Stimulated activated CD4-positive, alpha-beta T cell treated with anti-CD3 and anti-CD28 coated beads, Interleukin-12 subunit alpha, Interleukin-12 subunit beta, amount 100 ng/mL, for 4 hours (primary cell): ENCODE data around the gene ALDH1L1.

Source experiments
- DNase-seq: peaks from one replicate; pipeline ENCODE4 v3.0.0-alpha.2; 2020

The ALDH1L1 gene

DNA sequence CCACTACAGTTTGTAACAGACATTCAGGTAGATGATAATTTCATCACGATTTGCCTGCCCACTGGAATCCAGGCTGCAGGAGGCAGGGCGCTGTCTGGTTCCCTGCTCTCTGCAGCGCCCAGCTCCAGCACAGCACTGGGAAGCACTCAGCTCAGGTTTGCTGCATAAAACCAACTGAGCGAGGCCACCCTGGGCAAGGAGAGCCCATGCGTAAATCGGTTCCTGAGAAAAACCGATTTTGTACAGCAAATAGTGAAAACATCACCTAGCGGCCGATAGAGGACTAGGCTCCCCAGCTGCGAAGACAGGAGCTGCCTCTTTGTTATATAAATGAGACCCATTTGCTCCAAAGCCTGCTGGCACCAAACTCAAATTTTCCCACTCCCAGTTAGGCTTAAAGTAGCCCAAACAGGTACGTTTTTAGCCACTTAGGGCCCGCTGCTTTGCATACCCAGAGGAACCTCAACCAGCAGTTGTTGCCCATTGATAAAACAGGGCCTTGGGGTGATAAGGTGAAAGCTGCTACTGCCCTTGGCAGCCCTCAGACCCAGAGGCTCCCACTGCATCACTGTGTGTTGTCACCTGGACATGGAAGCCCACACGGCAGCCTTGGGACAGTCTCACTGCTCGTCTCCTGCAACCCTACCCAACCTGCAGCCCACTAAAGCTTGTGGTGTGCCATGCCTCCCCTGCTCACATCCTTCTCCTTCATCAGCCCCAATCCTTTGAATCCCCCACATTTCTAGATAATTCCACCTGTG, 47.5 kb downstream of the ALDH1L1 start:
- DNase-seq = no peak

DNA sequence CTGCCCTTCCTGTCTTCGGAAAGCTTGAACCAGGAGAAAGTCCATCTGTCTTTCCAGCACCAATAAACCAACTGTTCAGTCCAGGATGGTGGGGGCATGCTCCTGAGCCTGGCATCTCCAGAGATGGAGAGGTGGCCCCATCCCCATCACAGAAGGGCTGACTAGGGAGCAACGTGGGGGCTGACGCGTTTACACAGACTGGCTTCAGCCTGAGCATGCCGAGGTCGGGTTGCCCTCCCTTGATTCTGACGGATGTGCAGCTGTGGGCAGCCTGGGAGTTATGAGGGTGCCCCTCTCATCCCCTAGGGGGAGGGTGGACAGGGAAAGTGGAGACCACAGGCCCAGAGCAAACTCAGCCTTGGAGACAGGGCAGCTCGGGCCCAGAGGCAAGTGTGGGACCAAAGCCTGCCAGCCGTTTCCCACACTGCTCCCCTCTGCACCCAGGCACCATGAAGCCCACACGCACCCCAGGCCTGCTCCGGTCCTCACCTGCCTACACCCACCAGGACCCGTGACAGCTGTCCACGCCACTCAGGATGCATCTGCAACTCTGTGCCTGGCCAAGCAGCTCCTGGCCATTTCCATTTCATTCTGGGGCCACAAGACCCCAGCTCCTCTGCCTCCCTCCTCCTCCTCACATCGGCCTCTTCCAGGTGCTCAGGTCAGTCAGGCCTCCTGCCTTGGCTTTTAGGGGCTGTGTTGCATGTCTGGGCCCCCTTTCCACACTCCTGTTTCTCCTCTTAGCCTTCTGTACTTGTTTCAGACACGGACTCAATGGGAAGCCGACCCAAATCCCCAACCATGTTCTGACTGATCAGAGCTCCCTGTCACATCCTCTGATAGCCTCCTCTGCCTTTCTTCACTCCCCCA, 48.3 kb downstream of the ALDH1L1 start:
- DNase-seq = no peak

DNA sequence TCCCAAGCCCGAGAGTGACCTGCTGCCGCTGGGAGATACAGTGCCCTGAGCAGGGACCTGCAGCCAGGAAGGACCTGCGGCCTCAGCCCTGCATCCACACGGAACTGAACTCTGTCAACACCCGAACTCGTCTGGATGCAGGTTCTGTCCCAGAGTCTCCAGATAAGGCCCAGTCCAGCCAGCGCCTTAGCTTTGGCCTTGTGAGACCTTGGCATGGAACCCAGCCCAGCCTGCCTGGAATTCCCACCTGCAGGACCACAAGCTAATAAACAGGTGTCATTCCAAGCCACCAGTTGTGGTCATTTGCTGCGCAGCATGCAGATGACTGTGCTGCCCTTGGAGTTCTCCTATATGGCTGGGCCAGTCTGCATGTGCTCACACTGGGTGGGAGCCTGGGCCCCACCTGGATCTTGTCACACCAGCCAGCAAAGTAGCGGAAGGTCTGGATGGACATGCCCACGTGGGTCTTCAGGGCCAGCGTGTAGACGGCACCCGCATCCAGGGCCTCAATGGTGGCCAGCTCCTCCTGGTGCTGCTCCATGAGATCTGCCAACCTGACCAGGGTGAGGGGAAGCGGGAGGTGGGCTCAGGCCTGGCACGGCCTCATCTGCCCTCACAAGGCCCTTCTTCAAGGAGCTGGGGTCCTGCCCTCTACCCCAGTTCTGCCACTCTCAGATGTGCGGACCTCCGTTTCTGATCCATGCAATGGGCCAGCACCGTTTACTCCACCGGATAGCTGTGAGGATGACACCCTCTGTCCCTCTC, 49.2 kb downstream of the ALDH1L1 start:
- no peak for DNase-seq

DNA sequence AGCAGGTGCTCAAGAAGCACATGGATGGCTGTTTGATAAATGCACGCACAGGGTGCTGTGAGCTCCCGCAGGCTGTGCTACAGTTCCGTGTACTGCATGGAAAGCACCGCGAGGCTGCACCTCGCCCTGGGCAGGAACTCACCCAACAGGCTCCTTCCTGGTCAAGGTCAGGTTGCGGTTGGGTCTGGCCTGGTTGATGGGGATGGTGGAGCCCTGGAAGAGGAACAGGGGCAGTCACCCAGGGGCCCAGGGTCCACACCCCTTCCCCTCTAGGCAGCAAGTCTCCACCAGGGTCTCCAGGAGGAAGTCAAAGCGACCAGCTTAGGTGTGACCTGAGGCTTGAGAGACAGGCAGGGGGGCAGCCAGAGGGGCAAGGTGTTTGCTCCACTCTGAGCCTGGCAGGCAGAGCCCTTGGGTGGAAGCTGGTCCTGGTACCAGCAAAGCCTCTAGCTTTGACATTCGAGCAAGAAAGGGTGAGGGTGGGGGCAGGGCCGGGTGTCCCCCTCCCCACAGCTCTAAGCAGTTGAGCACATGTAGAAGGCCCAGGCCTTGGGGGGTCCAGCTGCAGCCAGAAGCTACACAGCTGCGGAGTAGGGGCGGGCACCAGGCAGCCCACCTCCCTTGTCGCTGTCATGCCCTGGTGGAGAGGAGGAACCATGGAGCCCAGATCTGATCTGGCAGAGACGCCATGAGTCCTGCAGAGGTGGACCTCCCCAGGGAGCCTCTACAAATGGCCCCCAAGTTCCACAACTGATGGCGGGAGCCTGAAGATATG, 50.1 kb downstream of the ALDH1L1 start:
- DNase-seq = no peak

DNA sequence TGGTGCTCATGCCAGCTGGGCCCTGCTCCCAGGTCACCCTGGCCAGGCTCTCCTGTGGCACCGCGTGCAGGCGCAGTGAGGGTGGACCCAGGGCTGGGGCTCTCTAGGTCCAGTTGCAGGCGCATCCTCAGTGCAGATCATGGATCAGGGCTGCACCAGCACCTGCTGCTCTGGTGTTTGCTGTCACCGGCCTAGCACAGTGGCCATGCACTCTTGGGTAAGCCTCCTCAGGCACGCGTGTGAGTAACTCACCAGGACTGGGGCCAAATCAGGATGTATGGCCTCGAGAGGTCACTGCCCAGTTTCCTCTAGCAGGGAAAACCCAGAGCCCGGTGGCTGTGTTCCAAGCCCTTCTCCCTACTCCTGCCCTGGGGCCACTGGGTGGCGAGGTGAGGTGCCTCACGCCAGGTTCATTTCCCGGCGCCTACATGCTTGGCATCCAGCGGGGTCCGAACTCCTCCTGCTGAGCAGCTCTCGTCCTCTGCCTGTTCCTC, 50.9 kb downstream of the ALDH1L1 start:
- no peak for DNase-seq

DNA sequence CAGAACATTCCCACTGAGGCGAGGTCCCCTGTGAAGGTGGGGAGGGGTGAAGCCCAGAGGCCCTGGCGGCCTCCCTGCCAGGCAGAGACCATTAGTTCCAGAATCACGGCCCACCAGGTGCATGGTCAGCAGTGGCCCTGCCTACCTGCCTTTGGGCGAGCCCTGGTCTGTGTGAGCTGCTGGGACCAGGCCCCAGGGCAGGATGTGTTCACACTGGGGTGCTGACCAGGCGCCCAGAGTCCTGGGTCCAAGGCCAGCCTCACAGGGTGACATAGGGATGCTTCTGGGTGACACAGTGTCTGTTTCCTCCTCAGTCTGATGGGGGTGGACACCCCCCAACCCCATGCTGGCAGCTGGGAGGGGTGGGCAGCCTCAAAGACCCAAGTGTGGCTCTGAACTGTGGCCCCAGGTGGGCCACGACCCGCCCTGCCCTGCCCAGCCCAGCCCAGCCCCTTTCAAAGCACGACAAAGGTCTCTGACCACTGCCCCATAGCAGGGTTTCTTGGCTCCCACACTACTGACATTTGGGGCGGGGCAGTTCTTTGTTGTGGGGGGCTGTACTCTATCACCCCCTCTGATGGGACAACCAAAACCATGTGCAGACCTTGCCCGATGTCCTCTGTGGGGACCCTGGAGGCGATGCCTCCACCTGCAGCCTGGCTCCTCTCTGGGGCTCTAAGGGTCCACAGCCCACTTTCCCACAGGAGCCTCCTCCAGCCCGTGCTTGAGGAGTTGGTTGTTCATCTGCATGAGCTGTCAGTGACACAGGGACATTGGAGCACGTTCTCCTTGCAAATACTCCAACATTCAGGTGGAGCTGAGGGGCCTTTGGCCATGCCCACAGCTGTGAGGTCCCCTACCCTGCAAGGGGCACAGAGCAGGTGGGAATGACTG, 51.6 kb downstream of the ALDH1L1 start:
- DNase-seq = no peak

DNA sequence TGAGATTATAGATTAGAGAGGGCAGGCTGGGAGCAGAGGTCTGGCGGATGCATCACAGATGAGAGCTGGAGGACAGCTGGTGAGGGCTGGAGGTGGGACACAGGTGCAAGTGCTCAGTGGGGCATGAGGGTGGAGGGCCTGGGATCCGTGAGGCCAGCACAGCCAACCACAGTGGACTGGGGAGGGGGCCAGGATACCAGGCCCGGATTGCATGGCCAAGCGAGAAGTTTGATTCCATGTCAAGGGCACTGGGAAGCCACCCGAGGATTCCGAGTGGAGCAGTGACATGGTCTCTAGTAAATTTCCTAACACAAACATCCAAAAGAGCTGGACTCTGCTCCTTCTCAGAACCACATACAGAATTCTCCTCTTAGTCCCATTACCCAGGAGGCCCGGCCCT, 52.5 kb downstream of the ALDH1L1 start:
- DNase-seq = no peak

DNA sequence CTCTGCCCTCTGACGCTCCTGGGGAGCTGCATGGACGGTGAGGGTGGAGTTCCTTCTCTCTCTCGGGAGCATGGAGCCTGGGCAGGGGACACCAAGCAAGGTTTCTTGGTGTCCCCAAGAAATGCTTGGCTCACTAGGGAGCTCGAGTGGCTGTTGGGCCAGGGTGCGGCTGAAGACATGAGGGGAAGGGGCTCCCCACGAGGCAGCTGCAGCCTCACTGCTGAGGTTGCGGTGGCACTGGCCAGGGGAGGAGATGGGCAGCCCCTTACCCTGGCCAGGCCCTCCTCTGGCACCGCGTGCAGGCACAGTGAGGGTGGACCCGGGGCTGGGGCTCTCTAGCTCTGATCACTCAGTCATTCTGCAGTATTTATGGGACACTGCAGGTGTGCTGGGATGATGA, 52.9 kb downstream of the ALDH1L1 start:
- DNase-seq = no peak

DNA sequence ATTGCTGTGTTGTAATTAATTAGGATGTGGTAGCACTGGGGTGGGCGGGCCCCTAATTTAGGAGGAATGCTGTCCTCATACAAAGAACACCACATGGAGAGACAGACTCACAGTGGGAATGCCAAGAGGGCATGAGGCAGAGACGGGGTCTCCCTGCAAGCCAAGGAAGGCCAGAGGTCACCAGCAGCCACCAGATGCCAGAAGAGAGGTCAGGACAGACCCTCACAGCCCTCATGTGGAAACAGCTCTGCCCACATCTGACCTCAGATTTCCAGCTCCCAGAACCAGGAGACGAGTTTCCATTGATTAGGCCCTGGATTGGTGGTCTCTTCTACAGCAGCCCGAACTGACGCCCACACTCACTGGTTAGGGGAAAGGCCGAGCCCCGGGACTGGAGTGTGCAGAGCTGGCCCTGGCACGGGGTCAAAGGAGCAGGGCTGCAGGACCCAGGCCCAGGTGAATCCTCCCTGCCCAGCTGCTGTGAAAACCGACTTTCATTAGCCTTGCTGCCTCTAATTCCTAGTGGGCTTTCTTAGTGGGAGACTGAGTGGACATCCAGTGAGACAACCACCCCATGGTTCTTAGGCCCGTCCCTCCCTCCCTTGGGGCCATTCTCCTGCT, 53.5 kb downstream of the ALDH1L1 start:
- DNase-seq = no peak

DNA sequence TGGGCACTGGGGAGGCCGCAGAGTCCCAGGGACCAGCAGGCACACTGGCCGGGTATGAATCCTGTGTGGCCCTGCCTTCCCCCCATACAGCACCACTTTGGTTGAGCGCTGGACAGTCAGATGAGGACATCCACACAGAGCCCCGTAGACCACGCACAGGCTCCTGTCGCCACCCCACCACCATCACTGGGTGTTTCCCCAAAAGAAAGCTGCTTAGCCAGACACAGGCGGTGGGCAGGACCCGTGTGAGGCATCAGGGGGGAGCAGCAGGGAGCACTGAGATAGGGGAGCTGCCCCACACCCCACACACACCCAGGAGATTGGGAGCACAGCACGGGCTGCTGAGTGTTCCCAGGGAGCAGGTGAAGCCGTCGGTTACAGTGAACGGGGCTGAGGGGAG, 54.1 kb downstream of the ALDH1L1 start:
- no peak for DNase-seq

DNA sequence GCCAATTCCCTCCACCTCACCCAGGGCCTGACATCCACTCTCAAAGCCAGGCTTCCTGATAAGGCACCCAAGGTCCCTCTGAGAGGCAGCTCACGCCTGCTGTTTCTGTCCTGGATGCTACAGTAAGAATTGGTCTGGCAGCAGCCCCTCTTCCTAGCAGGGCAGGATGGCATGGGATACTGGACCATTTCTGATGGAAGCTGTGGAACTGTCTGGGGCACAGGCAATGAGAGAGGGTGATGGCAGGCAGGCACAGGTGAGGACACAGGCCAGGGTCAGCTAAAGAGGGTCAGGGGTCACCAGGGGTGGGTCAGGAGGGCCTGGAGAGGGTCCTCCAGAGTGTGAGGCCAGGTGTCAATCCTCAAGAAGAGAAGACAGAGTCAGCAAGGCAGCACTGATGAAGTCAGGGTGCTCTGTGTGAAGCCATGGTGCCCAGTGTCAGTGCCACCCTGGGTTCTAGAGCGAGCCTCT, 54.6 kb downstream of the ALDH1L1 start:
- no peak for DNase-seq

DNA sequence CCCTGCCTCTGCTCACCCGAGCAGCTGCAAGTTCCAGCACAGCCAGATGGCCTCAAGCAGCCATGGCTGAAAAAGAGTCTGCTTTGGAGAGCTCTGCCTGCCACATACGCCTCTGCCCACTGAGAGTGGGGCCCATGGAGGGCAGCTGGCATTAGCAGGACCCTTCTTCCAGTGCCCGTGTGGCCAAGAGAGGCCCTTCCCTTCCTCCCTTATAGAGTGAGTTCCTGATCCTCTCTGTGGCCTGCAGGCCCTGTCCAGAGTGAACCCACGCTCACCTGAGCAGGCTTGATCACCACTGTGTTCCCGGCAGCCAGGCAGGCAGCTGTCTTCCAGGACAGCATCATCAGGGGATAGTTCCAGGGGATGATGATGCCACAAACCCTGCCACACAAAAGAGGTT, 55.0 kb downstream of the ALDH1L1 start:
- DNase-seq = no peak

DNA sequence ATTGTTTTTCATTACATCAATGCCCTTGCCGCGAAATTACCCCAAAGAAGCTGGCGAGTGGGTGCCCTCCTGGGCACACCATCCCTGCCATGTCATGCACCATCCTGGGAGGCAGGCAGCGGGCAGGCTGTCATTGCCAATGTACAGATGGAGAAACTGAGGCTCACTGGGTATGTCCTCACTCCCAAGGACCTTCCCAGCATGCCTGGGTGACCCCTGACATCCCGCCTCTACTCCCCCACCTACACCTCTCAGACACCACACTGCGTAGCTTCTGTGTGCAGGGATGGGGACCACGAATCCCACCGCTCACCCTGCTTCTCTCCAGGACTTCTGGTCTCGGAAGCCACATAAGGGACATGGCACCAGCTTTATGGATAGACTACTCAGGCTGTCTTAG, 55.5 kb downstream of the ALDH1L1 start:
- no peak for DNase-seq

DNA sequence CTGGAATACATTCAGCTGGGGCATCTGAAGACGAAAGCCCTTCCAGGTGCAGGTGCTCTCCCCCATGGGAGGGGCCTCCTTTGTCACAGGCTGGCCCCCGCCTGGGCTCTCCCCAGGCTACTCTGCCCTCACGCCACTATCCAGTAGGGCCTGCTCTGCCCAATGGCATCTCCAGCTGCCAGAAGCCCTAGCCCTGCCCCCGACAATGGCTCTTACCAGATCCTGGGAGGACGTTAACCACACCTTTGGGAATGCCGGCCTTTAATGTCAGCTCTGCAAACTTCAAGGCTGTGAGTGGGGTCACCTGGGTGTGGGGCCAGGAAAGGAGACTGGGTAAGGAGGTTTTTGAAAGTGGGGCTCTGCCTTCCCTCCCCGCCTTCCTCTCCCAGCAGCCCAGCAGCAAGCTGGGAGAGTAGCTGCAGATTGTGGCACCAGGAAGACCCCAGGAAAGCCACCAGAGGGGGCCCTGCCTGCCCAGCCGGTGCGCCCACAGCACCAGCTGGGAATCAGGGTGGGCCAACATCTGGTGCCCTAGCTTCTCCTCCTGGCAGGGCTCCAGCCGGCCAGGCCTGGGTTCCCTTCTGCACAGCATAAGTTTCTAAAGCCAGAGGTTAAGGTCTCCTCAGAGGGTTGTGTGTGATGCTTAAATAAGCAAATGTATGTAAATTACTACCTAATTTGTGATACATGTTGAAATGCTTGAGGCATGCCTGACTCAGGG, 56.1 kb downstream of the ALDH1L1 start:
- no peak for DNase-seq

DNA sequence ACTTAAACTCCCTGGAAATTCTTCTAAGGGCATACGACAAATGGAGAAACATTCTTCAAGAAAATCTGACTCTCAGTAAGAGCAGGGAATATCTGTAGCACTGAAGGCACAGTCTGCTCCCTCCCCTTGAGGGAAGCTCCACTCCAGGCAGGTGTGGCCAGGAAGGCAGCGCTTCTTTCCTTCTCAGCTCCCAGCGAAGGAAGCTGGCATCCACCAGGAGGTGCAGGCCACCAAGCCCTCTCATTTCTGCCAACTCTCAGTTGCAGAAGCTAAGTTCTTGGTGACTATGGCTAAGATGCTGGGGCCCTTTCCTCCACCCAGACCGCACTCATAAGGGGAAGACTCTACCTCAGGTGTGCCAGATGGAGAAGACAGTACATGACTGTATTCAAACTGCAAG, 58.8 kb downstream of the ALDH1L1 start:
- no peak for DNase-seq

DNA sequence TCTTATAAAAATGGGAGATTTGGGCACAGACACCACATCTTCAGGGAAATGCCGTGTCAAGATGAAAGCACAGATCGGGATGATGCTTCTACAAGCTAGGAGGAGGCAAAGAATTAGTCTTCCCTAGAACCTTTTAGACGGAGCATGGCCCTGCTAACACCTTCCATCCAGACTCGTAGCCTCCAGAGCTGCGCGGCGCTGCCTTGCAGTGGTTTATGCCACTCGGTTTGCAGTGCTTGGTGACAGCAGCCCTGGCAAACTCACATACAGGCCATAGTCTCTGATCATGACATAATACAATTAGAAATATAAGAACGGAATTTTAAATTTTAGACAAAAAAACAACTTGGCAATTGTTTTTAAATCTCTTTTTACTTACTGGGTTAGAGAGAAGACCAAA, 59.3 kb downstream of the ALDH1L1 start:
- no peak for DNase-seq

DNA sequence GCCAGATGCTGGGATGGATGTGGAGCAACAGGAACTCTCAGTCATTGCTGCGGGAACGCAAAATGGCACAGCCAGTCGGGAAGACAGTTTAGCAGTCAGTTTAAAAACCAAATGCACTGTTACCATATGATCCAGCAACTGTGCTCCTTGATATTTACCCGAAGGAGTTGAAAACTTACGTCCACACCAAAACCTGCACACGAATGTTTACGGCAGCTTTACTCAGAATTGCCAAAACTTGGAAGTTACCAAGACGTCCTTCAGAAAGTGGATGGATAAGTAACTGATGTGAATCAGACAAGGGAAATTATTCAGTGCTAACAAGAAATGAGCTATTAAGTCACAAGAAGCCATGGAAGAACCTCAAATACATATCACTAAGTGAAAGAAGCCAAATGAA, 60.4 kb downstream of the ALDH1L1 start:
- DNase-seq = no peak

DNA sequence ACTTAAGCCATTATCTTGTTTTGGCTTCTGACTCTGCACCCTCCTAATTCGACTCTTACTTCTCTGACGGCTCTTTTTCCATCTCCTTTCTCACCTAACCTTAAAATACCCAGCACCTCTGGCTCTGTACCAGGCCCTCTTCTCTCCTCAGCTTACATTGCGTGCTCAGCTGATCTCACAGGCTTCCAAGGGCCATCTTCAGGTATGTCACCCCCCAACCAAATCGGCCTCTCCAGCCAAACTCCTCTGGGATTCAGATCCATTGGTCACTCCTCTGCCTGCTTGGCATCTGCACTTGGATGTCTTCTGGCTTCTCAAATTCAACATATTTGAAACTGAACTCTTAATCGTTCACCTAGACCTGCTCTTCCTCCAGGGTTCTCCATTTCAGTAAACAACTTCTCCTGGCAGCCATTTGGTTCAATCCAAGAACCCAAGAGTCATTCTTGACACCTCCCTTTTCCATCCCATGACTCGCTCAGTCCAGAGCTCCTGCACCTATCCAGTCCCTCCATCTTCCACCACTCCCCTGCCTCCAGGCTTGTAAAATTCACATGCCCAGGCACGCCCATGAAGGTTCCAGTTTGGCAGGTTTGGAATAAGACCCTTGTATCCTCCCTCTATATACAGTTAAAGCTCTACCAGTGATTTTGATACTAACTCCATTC, 61.2 kb downstream of the ALDH1L1 start:
- DNase-seq = no peak

DNA sequence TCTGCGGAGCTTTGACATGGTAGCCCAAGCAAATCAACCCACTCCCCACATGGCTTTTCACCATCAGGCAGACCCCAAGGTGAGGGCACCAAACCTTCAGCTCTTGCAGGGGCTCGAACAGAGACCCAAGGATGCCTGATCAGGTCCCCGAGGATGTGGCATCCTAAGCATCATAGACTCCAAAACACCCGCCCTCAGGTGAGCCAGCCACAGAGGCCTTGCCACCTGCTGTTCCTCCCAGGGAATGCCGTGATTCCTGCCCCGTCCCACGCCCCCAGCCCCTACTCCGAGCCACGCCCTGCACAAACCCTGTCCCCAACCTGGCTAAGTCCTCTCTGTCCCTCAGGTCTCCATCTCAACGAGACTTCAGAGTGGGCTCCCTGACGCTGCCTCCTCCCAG, 61.8 kb downstream of the ALDH1L1 start:
- DNase-seq = no peak

DNA sequence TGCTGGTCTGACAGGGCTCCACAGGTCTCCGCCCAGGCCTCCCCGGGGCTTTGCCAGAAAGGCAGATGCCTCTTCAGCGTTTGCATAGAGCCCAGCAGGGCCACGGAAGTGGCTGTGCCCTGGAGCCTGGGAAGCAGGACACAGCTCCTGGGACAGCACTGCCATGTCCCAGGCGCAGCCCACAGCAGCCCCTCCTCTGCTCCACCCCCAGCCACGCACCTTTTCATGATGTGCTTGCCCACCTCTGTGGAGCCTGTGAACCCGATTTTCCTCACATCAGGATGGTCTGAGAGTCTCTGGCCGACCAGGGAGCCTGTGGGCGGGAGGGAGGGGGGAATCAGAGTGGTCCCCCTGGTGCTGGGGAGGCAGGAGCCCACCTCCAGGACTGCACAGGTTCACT, 62.6 kb downstream of the ALDH1L1 start:
- DNase-seq = no peak
